ENCODE results near the gene NR1D1. TPM values are rescaled to one million over a fixed set of nuclear protein-coding genes. Genes with fewer than 3 reads are reported as not detected.

Gene NR1D1
- total RNA-seq, 1 donor from 2014 or later: 5.7 TPM

GRCh38 chr17:40087049-40087794 is 13.2 kb downstream of the NR1D1 start:
- H3K27ac Mint-ChIP-seq: no peak overlapping the region
- no peaks in the 10 kb centered on the region for H3K27me3 Mint-ChIP-seq
- no peak overlapping the region for H3K4me3 Mint-ChIP-seq
- no peak for TF ChIP-seq CTCF (conservative IDR thresholded peaks at IDR 0.05)
- peaks cover 21% of the 10 kb centered on the region for H3K36me3 Mint-ChIP-seq
- no peaks in the 10 kb centered on the region for H3K9me3 Mint-ChIP-seq
- no peak for DNase-seq (ENCODE audit: extremely low spot score, unreplicated experiment)
- H3K4me1 Mint-ChIP-seq (ENCODE audit: unreplicated experiment): peaks cover 5% of the 10 kb centered on the region

GRCh38 chr17:40086150-40087044 is 14.0 kb downstream of the NR1D1 start:
- Mint-ChIP-seq H3K9me3 (no peaks in the 10 kb centered on the region), H3K27ac (no peak overlapping the region), H3K27me3 (no peaks in the 10 kb centered on the region), H3K4me1 (ENCODE audit: unreplicated experiment) (peaks cover 5% of the 10 kb centered on the region), H3K36me3 (peaks cover 21% of the 10 kb centered on the region), H3K4me3 (no peak overlapping the region)
- peak; percentile 86 for TF ChIP-seq CTCF (conservative IDR thresholded peaks at IDR 0.05)
- DNase-seq (ENCODE audit: extremely low spot score, unreplicated experiment): no peak

GRCh38 chr17:40084477-40084876 is 15.9 kb downstream of the NR1D1 start:
- H3K4me3 Mint-ChIP-seq: no peak overlapping the region
- DNase-seq (ENCODE audit: extremely low spot score, unreplicated experiment): no peak
- TF ChIP-seq CTCF (conservative IDR thresholded peaks at IDR 0.05): no peak
- H3K27me3 Mint-ChIP-seq: no peaks in the 10 kb centered on the region
- H3K4me1 Mint-ChIP-seq (ENCODE audit: unreplicated experiment): no peaks in the 10 kb centered on the region
- H3K36me3 Mint-ChIP-seq: peaks cover 18% of the 10 kb centered on the region
- no peak overlapping the region for H3K27ac Mint-ChIP-seq
- no peaks in the 10 kb centered on the region for H3K9me3 Mint-ChIP-seq

- Mint-ChIP-seq H3K27ac (no peak overlapping the region), H3K4me1 (ENCODE audit: unreplicated experiment) (peaks cover 20% of the 10 kb centered on the region), H3K9me3 (no peaks in the 10 kb centered on the region), H3K36me3 (peaks cover 10% of the 10 kb centered on the region), H3K4me3 (no peak overlapping the region), H3K27me3 (no peaks in the 10 kb centered on the region)
- DNase-seq (ENCODE audit: extremely low spot score, unreplicated experiment): no peak
- TF ChIP-seq CTCF (conservative IDR thresholded peaks at IDR 0.05): no peak
These were observed 20.8 kb downstream of the NR1D1 start for GRCh38 chr17:40079545-40079944.

- no peak for DNase-seq (ENCODE audit: extremely low spot score, unreplicated experiment)
- Mint-ChIP-seq H3K27ac (no peak overlapping the region), H3K36me3 (peaks cover 3% of the 10 kb centered on the region), H3K27me3 (no peaks in the 10 kb centered on the region), H3K4me3 (no peak overlapping the region), H3K4me1 (ENCODE audit: unreplicated experiment) (peaks cover 34% of the 10 kb centered on the region), H3K9me3 (no peaks in the 10 kb centered on the region)
- TF ChIP-seq CTCF (conservative IDR thresholded peaks at IDR 0.05): no peak
These were observed 23.8 kb downstream of the NR1D1 start for GRCh38 chr17:40076591-40076990.

Data from type B pancreatic cell (in vitro differentiated cells).